Measurements from ENCODE around the gene D2HGDH. TPM values are rescaled to one million over a fixed set of nuclear protein-coding genes. Genes with fewer than 3 reads are reported as not detected.

Gene D2HGDH
- total RNA-seq, 1 donor from 2014 or later: 14.5 TPM

DNA sequence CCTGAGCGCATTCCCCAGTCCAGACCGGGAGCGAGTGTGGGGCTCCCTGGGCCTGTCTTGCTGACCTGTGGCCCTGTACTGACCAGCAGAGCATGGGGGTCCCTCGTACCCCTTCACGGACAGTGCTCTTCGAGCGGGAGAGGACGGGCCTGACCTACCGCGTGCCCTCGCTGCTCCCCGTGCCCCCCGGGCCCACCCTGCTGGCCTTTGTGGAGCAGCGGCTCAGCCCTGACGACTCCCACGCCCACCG lies 79.9 kb downstream of the D2HGDH start:
- H3K36me3 Mint-ChIP-seq (ENCODE audit: low read depth): no peaks in the 10 kb centered on the region
- no peak overlapping the region for H3K4me3 Mint-ChIP-seq (ENCODE audit: unreplicated experiment)
- H3K4me1 Mint-ChIP-seq (ENCODE audit: low read depth): no peaks in the 10 kb centered on the region
- no peak overlapping the region for H3K27ac Mint-ChIP-seq (ENCODE audit: unreplicated experiment)
- DNase-seq (ENCODE audit: low spot score): peak; percentile 81
- TF ChIP-seq, protein P1, sequence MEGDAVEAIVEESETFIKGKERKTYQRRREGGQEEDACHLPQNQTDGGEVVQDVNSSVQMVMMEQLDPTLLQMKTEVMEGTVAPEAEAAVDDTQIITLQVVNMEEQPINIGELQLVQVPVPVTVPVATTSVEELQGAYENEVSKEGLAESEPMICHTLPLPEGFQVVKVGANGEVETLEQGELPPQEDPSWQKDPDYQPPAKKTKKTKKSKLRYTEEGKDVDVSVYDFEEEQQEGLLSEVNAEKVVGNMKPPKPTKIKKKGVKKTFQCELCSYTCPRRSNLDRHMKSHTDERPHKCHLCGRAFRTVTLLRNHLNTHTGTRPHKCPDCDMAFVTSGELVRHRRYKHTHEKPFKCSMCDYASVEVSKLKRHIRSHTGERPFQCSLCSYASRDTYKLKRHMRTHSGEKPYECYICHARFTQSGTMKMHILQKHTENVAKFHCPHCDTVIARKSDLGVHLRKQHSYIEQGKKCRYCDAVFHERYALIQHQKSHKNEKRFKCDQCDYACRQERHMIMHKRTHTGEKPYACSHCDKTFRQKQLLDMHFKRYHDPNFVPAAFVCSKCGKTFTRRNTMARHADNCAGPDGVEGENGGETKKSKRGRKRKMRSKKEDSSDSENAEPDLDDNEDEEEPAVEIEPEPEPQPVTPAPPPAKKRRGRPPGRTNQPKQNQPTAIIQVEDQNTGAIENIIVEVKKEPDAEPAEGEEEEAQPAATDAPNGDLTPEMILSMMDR (IDR thresholded peaks at IDR 0.05): no peak
- peaks cover 3% of the 10 kb centered on the region for H3K27me3 Mint-ChIP-seq (ENCODE audit: low read depth)
- no peaks in the 10 kb centered on the region for H3K9me3 Mint-ChIP-seq (ENCODE audit: low read depth)

DNA sequence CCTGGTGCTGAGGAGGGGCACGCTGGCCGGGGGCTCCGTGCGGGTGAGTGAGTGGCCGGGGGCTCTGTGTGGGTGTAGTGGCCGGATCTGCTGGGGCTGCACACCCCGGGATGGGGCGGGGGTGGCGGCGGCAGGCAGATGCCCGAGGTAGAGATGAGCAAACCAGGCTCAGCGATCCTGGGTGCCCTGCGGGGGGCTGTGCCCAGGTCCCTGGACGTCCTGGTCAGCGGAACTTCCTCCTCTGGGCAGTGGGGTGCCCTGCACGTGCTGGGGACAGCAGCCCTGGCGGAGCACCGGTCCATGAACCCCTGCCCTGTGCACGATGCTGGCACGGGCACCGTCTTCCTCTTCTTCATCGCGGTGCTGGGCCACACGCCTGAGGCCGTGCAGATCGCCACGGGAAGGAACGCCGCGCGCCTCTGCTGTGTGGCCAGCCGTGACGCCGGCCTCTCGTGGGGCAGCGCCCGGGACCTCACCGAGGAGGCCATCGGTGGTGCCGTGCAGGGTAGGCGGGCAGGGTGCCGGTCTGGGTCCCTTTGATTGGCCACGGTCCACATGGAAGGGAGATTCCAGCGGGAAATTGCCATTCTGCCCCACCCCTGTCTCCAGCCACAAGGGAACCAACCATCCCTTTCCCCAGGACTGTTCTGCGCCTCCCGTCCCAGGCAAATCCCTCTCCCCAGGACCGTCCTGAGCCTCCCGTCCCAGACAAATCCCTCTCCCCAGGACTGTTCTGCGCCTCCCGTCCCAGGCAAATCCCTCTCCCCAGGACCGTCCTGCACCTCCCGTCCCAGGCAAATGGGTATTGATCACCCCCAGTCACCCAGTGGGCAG lies 80.4 kb downstream of the D2HGDH start:
- Mint-ChIP-seq H3K9me3 (ENCODE audit: low read depth) (no peaks in the 10 kb centered on the region), H3K27me3 (ENCODE audit: low read depth) (peaks cover 3% of the 10 kb centered on the region), H3K4me3 (ENCODE audit: unreplicated experiment) (no peak overlapping the region), H3K4me1 (ENCODE audit: low read depth) (no peaks in the 10 kb centered on the region), H3K27ac (ENCODE audit: unreplicated experiment) (no peak overlapping the region), H3K36me3 (ENCODE audit: low read depth) (no peaks in the 10 kb centered on the region)
- TF ChIP-seq, protein P1 (IDR thresholded peaks at IDR 0.05): no peak
- DNase-seq (ENCODE audit: low spot score): peak; percentile 86

DNA sequence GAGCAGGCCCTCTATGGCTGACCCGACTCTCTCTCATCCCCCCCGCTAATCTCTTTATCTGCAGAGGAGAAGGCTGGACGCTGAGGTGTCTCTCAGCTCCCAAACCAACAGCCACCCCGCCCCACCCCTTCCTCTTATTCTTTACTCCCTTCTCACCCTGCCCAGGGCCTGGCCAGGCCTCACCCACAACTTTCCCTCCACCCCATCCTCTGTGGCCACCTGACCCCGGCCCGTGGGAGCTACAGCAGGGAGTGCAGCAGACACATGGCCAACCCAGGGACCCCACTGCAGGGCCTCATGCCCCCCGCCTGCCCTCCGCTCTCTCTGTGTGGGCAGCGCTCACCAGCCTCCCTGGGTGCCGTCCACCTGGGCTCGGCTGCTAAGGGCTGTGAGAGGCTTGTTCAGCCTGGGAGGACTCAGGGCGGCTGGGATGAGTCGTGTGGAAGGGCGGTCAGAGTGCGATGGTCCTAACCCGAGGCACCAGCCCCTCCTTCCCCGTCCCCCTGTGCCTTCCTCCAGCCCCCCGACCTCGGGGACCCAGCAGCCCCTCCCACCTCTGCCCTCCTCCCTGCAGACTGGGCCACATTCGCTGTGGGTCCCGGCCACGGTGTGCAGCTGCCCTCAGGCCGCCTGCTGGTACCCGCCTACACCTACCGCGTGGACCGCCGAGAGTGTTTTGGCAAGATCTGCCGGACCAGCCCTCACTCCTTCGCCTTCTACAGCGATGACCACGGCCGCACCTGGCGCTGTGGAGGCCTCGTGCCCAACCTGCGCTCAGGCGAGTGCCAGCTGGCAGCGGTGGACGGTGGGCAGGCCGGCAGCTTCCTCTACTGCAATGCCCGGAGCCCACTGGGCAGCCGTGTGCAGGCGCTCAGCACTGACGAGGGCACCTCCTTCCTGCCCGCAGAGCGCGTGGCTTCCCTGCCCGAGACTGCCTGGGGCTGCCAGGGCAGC lies 81.3 kb downstream of the D2HGDH start:
- Mint-ChIP-seq H3K9me3 (ENCODE audit: low read depth) (no peaks in the 10 kb centered on the region), H3K27ac (ENCODE audit: unreplicated experiment) (no peak overlapping the region), H3K4me3 (ENCODE audit: unreplicated experiment) (no peak overlapping the region), H3K4me1 (ENCODE audit: low read depth) (no peaks in the 10 kb centered on the region), H3K27me3 (ENCODE audit: low read depth) (peaks cover 3% of the 10 kb centered on the region), H3K36me3 (ENCODE audit: low read depth) (no peaks in the 10 kb centered on the region)
- peak; percentile 90 for DNase-seq (ENCODE audit: low spot score)
- TF ChIP-seq, protein P1 (IDR thresholded peaks at IDR 0.05): no peak

DNA sequence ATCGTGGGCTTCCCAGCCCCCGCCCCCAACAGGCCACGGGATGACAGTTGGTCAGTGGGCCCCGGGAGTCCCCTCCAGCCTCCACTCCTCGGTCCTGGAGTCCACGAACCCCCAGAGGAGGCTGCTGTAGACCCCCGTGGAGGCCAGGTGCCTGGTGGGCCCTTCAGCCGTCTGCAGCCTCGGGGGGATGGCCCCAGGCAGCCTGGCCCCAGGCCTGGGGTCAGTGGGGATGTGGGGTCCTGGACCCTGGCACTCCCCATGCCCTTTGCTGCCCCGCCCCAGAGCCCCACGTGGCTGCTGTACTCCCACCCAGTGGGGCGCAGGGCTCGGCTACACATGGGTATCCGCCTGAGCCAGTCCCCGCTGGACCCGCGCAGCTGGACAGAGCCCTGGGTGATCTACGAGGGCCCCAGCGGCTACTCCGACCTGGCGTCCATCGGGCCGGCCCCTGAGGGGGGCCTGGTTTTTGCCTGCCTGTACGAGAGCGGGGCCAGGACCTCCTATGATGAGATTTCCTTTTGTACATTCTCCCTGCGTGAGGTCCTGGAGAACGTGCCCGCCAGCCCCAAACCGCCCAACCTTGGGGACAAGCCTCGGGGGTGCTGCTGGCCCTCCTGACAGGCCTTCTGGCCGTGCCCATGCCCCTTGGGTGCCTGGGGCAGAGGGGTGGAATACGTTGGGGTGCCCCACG lies 82.1 kb downstream of the D2HGDH start:
- H3K36me3 Mint-ChIP-seq (ENCODE audit: low read depth): no peaks in the 10 kb centered on the region
- H3K27ac Mint-ChIP-seq (ENCODE audit: unreplicated experiment): no peak overlapping the region
- no peaks in the 10 kb centered on the region for H3K4me1 Mint-ChIP-seq (ENCODE audit: low read depth)
- DNase-seq (ENCODE audit: low spot score): peak; percentile 90
- TF ChIP-seq, protein P1 (IDR thresholded peaks at IDR 0.05): no peak
- no peaks in the 10 kb centered on the region for H3K9me3 Mint-ChIP-seq (ENCODE audit: low read depth)
- H3K27me3 Mint-ChIP-seq (ENCODE audit: low read depth): peaks cover 3% of the 10 kb centered on the region
- H3K4me3 Mint-ChIP-seq (ENCODE audit: unreplicated experiment): no peak overlapping the region
